WTC11 (cell line): ENCODE measurements around the gene RIC8A. TPM values are rescaled to one million over a fixed set of nuclear protein-coding genes. Genes with fewer than 3 reads are reported as not detected.
A peak's percentile ranks its signal among the peaks of the same experiment; 100 is the strongest.

Source experiments
- ATAC-seq: fragments of 200-7000 bp; cut with Tn5 transposase; 2 replicates; pipeline ENCODE4 v1.10.0; 2021; ENCODE audit warnings: mild to moderate bottlenecking, moderate library complexity
- Bru-seq: library from RNA; stranded (reverse); fragments of 400-500 nt; gene quantifications from one replicate; lab custom pipeline; 2021; lab: Mats Ljungman, UMichigan
- CTCF ChIA-PET: fragments of 300-600 bp; sonication (Branson Sonifier 250); formaldehyde crosslinking; loops from one replicate; lab custom pipeline; 2021; ENCODE audit warnings: antibody characterized with exemption; lab: Charles Lee
- POLR2A ChIA-PET: fragments of 350-600 bp; sonication (Branson Sonifier 250); formaldehyde crosslinking; loops from one replicate; lab custom pipeline; 2021; ENCODE audit warnings: antibody characterized with exemption; lab: Charles Lee
- DNase-seq: peaks from one replicate; pipeline ENCODE4 v3.0.0; 2021; ENCODE audit warnings: low spot score
- H3K27ac Mint-ChIP-seq: 2 replicates; pipeline ENCODE4 v1.8.0; 2021; ENCODE audit warnings: mixed read lengths
- H3K27me3 Mint-ChIP-seq: 2 replicates; pipeline ENCODE4 v1.8.0; 2021; ENCODE audit warnings: low read depth, mild to moderate bottlenecking, moderate library complexity, mixed read lengths
- H3K36me3 Mint-ChIP-seq: 2 replicates; pipeline ENCODE4 v1.8.0; 2021; ENCODE audit warnings: mixed read lengths
- H3K4me1 Mint-ChIP-seq: 2 replicates; pipeline ENCODE4 v1.8.0; 2022; ENCODE audit warnings: mixed read lengths
- H3K4me3 Mint-ChIP-seq: 2 replicates; pipeline ENCODE4 v1.8.0; 2021; ENCODE audit warnings: mild to moderate bottlenecking, moderate library complexity, mixed read lengths
- H3K9me3 Mint-ChIP-seq: 2 replicates; pipeline ENCODE4 v1.8.0; 2021; ENCODE audit warnings: mixed read lengths
- ATF1 ChIP-seq: sonication (generic); formaldehyde crosslinking; IDR thresholded peaks from 2 replicates; pipeline ENCODE4 v1.8.1; 2023; ENCODE audit warnings: mild to moderate bottlenecking, moderate library complexity, missing genetic modification reagents
- ELF4 ChIP-seq: sonication (generic); formaldehyde crosslinking; IDR thresholded peaks from 2 replicates; pipeline ENCODE4 v1.8.1; 2022; ENCODE audit warnings: low read depth, mild to moderate bottlenecking, moderate library complexity, missing genetic modification reagents
- FOXJ3 ChIP-seq: sonication (generic); formaldehyde crosslinking; IDR thresholded peaks from 2 replicates; pipeline ENCODE4 v1.9.0; 2021; ENCODE audit warnings: missing genetic modification reagents, mild to moderate bottlenecking, borderline replicate concordance
- GABPB1 ChIP-seq: sonication (generic); formaldehyde crosslinking; IDR thresholded peaks from 2 replicates; pipeline ENCODE4 v1.8.1; 2023; ENCODE audit warnings: mild to moderate bottlenecking, missing genetic modification reagents
- GTF2I ChIP-seq: fragments of 250-450 bp; sonication (Bioruptor Pico); conservative IDR thresholded peaks from 2 replicates; pipeline ENCODE4 v1.4.0; 2021; ENCODE audit warnings: mild to moderate bottlenecking
- JAZF1 ChIP-seq: fragments of 250-450 bp; sonication (Bioruptor Pico); IDR thresholded peaks from 2 replicates; pipeline ENCODE4 v1.9.0; 2021; ENCODE audit warnings: moderate library complexity, mild to moderate bottlenecking, inconsistent platforms
- NFYB ChIP-seq: sonication (generic); formaldehyde crosslinking; conservative IDR thresholded peaks from 2 replicates; pipeline ENCODE4 v1.8.0; 2022; ENCODE audit warnings: low read depth, missing genetic modification reagents
- NR3C1 ChIP-seq: sonication (generic); formaldehyde crosslinking; conservative IDR thresholded peaks from 2 replicates; pipeline ENCODE4 v1.8.1; 2023; ENCODE audit warnings: low read depth, mild to moderate bottlenecking, missing genetic modification reagents
- RELA ChIP-seq: sonication (generic); formaldehyde crosslinking; IDR thresholded peaks from 2 replicates; pipeline ENCODE4 v1.8.1; 2022; ENCODE audit warnings: missing genetic modification reagents, mild to moderate bottlenecking, borderline replicate concordance
- ZNF138 ChIP-seq: sonication (generic); formaldehyde crosslinking; conservative IDR thresholded peaks from 2 replicates; pipeline ENCODE4 v1.8.1; 2022; ENCODE audit warnings: mild to moderate bottlenecking, moderate library complexity, missing genetic modification reagents
- ZNF263 ChIP-seq: sonication (generic); formaldehyde crosslinking; IDR thresholded peaks from 2 replicates; pipeline ENCODE4 v1.8.1; 2022; ENCODE audit warnings: low read depth, mild to moderate bottlenecking, moderate library complexity, missing genetic modification reagents
- ZNF671 ChIP-seq: fragments of 250-450 bp; sonication (Bioruptor Pico); IDR thresholded peaks from 2 replicates; pipeline ENCODE4 v1.8.0; 2021; ENCODE audit warnings: mild to moderate bottlenecking
- long read RNA-seq, 3 experiments: library from RNA in 1 of 3; library from capped mRNA in 1 of 3; library from polyadenylated mRNA in 1 of 3; unstranded in 2 of 3; stranded (forward) in 1 of 3; transcript quantifications; one replicate each; pipeline ENCODE4 v2.0.0, GENCODE V29; 2021
- total RNA-seq: library from RNA; stranded (reverse); gene quantifications from 3 replicates; pipeline ENCODE4 v1.2.3, GENCODE V29; 2021
- TF ChIP-seq, protein P1 (sequence below): sonication (generic); formaldehyde crosslinking; IDR thresholded peaks from 2 replicates; pipeline ENCODE4 v1.8.1; 2023; ENCODE audit warnings: mild to moderate bottlenecking, missing genetic modification reagents, moderate library complexity
- TF ChIP-seq, protein P2 (sequence below): sonication (generic); formaldehyde crosslinking; IDR thresholded peaks from 2 replicates; pipeline ENCODE4 v1.8.1; 2022; ENCODE audit warnings: mild to moderate bottlenecking, moderate library complexity, missing genetic modification reagents
- TF ChIP-seq, protein P3 (sequence below): sonication (generic); formaldehyde crosslinking; IDR thresholded peaks from 2 replicates; pipeline ENCODE4 v1.8.1; 2023; ENCODE audit warnings: mild to moderate bottlenecking, missing genetic modification reagents
- TF ChIP-seq, protein P4 (sequence below): sonication (generic); formaldehyde crosslinking; IDR thresholded peaks from 2 replicates; pipeline ENCODE4 v1.8.0; 2022; ENCODE audit warnings: mild to moderate bottlenecking, missing genetic modification reagents
- TF ChIP-seq, protein P5 (sequence below): sonication (generic); formaldehyde crosslinking; IDR thresholded peaks from 2 replicates; pipeline ENCODE4 v1.8.0; 2023; ENCODE audit warnings: missing genetic modification reagents
- TF ChIP-seq, protein P6 (sequence below): sonication (generic); formaldehyde crosslinking; IDR thresholded peaks from 2 replicates; pipeline ENCODE4 v1.8.0; 2022; ENCODE audit warnings: mild to moderate bottlenecking, missing genetic modification reagents
- TF ChIP-seq, protein P7 (sequence below): fragments of 250-450 bp; sonication (Bioruptor Pico); IDR thresholded peaks from 2 replicates; pipeline ENCODE4 v1.9.0; 2021; ENCODE audit warnings: moderate library complexity, mild to moderate bottlenecking, inconsistent platforms, borderline replicate concordance
- TF ChIP-seq, protein P8 (sequence below): sonication (generic); formaldehyde crosslinking; IDR thresholded peaks from 2 replicates; pipeline ENCODE4 v1.8.1; 2022; ENCODE audit warnings: low read depth, mild to moderate bottlenecking, moderate library complexity, missing genetic modification reagents, borderline replicate concordance
- TF ChIP-seq, protein P9 (sequence below): fragments of 250-450 bp; sonication (Bioruptor Pico); IDR thresholded peaks from 2 replicates; pipeline ENCODE4 v1.9.0; 2021; ENCODE audit warnings: mild to moderate bottlenecking
- TF ChIP-seq, protein P10 (sequence below): fragments of 250-450 bp; sonication (Bioruptor Pico); IDR thresholded peaks from 2 replicates; pipeline ENCODE4 v1.9.0; 2021; ENCODE audit warnings: mild to moderate bottlenecking

Gene RIC8A
- 67.8 to 69.5 TPM (median 68.3 TPM) in 3 replicates for total RNA-seq
- Bru-seq, nascent RNA, result percentile 73 among the genes with signal in this experiment
- long read RNA-seq, experiment 1, transcript RIC8A-203 (10 exons, 3,703 nt), result major isoform, 217 of 294 reads
- long read RNA-seq, experiment 1, transcript RIC8A-208 (8 exons, 2,565 nt), result minor isoform, 7 of 294 reads
- long read RNA-seq, experiment 1, transcript RIC8A-201 (10 exons, 2,702 nt), result minor isoform, 5 of 294 reads
- long read RNA-seq, experiment 1, partial matches to known transcripts, result 10 of 294 reads
- long read RNA-seq, experiment 1, other reads (novel, unspliced or antisense), result 55 of 294 reads
- long read RNA-seq, experiment 2, transcript RIC8A-203 (10 exons, 3,703 nt), result major isoform, 29 of 57 reads
- long read RNA-seq, experiment 2, partial matches to known transcripts, result 17 of 57 reads
- long read RNA-seq, experiment 2, other reads (novel, unspliced or antisense), result 8 of 57 reads
- long read RNA-seq, experiment 3, transcript RIC8A-203 (10 exons, 3,703 nt), result major isoform, 23 of 32 reads
- long read RNA-seq, experiment 3, partial matches to known transcripts, result 3 of 32 reads
- long read RNA-seq, experiment 3, other reads (novel, unspliced or antisense), result 2 of 32 reads

DNA sequence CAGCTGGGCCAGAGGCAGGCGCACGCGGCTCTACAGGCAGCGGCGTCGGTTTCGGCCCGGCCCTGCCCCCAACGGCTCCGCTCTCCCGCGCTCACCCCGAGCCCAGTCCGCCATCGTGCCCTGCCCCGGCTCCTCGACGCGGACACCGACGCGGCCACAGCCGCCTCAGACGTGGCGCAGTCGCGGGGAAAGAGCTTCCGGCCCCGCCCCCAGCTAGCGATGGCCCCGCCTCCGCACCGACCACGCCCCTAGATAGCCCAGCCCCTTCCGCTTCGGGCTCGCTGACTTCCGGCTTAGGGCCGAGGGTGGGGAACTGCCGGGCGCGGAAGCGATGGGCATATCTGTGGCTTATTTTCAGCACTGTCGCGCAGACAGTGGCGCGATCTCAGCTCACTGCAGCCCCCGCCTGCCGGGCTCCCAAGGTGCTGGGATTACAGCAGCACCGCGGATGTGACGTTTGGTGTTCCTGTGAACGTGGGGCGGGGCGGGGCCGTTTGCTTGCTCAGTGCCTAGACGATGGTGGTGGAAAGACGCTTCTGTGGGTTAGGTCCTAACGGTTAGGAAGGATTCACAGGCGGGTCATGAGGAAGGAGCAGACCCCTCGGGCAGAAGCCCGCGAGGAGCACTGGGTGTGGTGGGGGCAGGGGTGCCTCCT, at the start of gene RIC8A, which contains the start of gene BET1L:
TSS of gene RIC8A (plus strand) at position 501 of the 655 bp plus-strand sequence. CDS start 1,147 bp downstream, outside the sequence.
TSS of gene BET1L (minus strand) at position 192 of the 655 bp plus-strand sequence. CDS start at position 114, 78 bp downstream.
- Mint-ChIP-seq H3K27me3 (no peaks in the 10 kb centered on the region), H3K4me1 (peaks cover 8% of the 10 kb centered on the region; the same call in 1 of the 2 replicates), H3K9me3 (no peaks in the 10 kb centered on the region), H3K36me3 (peaks cover 31% of the 10 kb centered on the region), H3K4me3 (peak within 1 kb of the TSS; percentile 97), H3K27ac (peak within 1 kb of the TSS; percentile 98)
- ChIA-PET POLR2A (interaction anchor here (0.6 to 1.0 kb wide), 3 partner anchors 43 to 200 kb away, joined by 3 to 6 read pairs (median 3); no protein-coding TSS in a partner anchor), CTCF (interaction anchor here (0.6 to 2.2 kb wide), 9 partner anchors 43 to 369 kb away, joined by 3 to 23 read pairs (median 4); partner anchors contain the start of gene PHRF1)
- ATAC-seq (peak; percentile 84), DNase-seq (peak; percentile 93)
- TF ChIP-seq GTF2I (CRISPR knock-in tag) (no peak), ZNF671 (CRISPR knock-in tag) (no peak), GABPB1 (CRISPR knock-in tag) (peak; percentile 56), NFYB (CRISPR knock-in tag) (no peak), JAZF1 (no peak), FOXJ3 (no peak), ZNF263 (CRISPR knock-in tag) (no peak), ATF1 (CRISPR knock-in tag) (no peak), NR3C1 (CRISPR knock-in tag) (no peak), RELA (CRISPR knock-in tag) (no peak; the same call in 1 of the 2 replicates), ZNF138 (no peak), ELF4 (CRISPR knock-in tag) (no peak)
- TF ChIP-seq, protein P1, sequence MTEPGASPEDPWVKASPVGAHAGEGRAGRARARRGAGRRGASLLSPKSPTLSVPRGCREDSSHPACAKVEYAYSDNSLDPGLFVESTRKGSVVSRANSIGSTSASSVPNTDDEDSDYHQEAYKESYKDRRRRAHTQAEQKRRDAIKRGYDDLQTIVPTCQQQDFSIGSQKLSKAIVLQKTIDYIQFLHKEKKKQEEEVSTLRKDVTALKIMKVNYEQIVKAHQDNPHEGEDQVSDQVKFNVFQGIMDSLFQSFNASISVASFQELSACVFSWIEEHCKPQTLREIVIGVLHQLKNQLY (CRISPR knock-in tag), result no peak
- TF ChIP-seq, protein P2, sequence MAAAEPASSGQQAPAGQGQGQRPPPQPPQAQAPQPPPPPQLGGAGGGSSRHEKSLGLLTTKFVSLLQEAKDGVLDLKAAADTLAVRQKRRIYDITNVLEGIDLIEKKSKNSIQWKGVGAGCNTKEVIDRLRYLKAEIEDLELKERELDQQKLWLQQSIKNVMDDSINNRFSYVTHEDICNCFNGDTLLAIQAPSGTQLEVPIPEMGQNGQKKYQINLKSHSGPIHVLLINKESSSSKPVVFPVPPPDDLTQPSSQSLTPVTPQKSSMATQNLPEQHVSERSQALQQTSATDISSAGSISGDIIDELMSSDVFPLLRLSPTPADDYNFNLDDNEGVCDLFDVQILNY (CRISPR knock-in tag), result 0 out of 2 replicates have a peak, but pooled peaks have one; percentile 31
- TF ChIP-seq, protein P3, sequence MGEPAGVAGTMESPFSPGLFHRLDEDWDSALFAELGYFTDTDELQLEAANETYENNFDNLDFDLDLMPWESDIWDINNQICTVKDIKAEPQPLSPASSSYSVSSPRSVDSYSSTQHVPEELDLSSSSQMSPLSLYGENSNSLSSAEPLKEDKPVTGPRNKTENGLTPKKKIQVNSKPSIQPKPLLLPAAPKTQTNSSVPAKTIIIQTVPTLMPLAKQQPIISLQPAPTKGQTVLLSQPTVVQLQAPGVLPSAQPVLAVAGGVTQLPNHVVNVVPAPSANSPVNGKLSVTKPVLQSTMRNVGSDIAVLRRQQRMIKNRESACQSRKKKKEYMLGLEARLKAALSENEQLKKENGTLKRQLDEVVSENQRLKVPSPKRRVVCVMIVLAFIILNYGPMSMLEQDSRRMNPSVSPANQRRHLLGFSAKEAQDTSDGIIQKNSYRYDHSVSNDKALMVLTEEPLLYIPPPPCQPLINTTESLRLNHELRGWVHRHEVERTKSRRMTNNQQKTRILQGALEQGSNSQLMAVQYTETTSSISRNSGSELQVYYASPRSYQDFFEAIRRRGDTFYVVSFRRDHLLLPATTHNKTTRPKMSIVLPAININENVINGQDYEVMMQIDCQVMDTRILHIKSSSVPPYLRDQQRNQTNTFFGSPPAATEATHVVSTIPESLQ (CRISPR knock-in tag), result no peak
- TF ChIP-seq, protein P4, sequence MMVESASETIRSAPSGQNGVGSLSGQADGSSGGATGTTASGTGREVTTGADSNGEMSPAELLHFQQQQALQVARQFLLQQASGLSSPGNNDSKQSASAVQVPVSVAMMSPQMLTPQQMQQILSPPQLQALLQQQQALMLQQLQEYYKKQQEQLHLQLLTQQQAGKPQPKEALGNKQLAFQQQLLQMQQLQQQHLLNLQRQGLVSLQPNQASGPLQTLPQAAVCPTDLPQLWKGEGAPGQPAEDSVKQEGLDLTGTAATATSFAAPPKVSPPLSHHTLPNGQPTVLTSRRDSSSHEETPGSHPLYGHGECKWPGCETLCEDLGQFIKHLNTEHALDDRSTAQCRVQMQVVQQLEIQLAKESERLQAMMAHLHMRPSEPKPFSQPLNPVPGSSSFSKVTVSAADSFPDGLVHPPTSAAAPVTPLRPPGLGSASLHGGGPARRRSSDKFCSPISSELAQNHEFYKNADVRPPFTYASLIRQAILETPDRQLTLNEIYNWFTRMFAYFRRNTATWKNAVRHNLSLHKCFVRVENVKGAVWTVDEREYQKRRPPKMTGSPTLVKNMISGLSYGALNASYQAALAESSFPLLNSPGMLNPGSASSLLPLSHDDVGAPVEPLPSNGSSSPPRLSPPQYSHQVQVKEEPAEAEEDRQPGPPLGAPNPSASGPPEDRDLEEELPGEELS (CRISPR knock-in tag), result peak; percentile 64; the same call in 1 of the 2 replicates
- TF ChIP-seq, protein P5, sequence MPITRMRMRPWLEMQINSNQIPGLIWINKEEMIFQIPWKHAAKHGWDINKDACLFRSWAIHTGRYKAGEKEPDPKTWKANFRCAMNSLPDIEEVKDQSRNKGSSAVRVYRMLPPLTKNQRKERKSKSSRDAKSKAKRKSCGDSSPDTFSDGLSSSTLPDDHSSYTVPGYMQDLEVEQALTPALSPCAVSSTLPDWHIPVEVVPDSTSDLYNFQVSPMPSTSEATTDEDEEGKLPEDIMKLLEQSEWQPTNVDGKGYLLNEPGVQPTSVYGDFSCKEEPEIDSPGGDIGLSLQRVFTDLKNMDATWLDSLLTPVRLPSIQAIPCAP, result no peak
- TF ChIP-seq, protein P6, sequence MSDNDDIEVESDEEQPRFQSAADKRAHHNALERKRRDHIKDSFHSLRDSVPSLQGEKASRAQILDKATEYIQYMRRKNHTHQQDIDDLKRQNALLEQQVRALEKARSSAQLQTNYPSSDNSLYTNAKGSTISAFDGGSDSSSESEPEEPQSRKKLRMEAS (CRISPR knock-in tag), result peak; percentile 83
- TF ChIP-seq, protein P7, sequence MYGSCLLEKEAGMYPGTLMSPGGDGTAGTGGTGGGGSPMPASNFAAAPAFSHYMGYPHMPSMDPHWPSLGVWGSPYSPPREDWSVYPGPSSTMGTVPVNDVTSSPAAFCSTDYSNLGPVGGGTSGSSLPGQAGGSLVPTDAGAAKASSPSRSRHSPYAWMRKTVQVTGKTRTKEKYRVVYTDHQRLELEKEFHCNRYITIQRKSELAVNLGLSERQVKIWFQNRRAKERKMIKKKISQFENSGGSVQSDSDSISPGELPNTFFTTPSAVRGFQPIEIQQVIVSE (CRISPR knock-in tag), result no peak
- TF ChIP-seq, protein P8, sequence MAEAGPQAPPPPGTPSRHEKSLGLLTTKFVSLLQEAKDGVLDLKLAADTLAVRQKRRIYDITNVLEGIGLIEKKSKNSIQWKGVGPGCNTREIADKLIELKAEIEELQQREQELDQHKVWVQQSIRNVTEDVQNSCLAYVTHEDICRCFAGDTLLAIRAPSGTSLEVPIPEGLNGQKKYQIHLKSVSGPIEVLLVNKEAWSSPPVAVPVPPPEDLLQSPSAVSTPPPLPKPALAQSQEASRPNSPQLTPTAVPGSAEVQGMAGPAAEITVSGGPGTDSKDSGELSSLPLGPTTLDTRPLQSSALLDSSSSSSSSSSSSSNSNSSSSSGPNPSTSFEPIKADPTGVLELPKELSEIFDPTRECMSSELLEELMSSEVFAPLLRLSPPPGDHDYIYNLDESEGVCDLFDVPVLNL, result 0 out of 2 replicates have a peak, but pooled peaks have one; percentile 41
- TF ChIP-seq, protein P9, sequence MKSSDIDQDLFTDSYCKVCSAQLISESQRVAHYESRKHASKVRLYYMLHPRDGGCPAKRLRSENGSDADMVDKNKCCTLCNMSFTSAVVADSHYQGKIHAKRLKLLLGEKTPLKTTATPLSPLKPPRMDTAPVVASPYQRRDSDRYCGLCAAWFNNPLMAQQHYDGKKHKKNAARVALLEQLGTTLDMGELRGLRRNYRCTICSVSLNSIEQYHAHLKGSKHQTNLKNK (CRISPR knock-in tag), result no peak
- TF ChIP-seq, protein P10, sequence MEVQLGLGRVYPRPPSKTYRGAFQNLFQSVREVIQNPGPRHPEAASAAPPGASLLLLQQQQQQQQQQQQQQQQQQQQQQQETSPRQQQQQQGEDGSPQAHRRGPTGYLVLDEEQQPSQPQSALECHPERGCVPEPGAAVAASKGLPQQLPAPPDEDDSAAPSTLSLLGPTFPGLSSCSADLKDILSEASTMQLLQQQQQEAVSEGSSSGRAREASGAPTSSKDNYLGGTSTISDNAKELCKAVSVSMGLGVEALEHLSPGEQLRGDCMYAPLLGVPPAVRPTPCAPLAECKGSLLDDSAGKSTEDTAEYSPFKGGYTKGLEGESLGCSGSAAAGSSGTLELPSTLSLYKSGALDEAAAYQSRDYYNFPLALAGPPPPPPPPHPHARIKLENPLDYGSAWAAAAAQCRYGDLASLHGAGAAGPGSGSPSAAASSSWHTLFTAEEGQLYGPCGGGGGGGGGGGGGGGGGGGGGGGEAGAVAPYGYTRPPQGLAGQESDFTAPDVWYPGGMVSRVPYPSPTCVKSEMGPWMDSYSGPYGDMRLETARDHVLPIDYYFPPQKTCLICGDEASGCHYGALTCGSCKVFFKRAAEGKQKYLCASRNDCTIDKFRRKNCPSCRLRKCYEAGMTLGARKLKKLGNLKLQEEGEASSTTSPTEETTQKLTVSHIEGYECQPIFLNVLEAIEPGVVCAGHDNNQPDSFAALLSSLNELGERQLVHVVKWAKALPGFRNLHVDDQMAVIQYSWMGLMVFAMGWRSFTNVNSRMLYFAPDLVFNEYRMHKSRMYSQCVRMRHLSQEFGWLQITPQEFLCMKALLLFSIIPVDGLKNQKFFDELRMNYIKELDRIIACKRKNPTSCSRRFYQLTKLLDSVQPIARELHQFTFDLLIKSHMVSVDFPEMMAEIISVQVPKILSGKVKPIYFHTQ (CRISPR knock-in tag), result no peak
